Pancreas (tissue), 10 donors: ENCODE data around the gene ABCA7. TPM values are rescaled to one million over a fixed set of nuclear protein-coding genes. Genes with fewer than 3 reads are reported as not detected.

ENCODE experiments used
- ATAC-seq, 4 donors: fragments of 200-7000 bp; cut with Tn5 transposase; one replicate each; pipeline versions ENCODE4 v1.8.0 to v1.9.1; 2020; ENCODE audit warnings: mild to moderate bottlenecking in 4 of 4, moderate library complexity in 4 of 4
- DNase-seq, 6 donors: peaks; one replicate each; pipeline ENCODE4 v3.0.0-alpha.2; 2020
- FAIRE-seq: peaks from 2 replicates; lab custom pipeline; 2012; peaks lifted over from hg19 to GRCh38; lab: Jason Lieb, UNC
- H3K27ac ChIP-seq, 4 donors: fragments of 200-600 bp; sonication (generic); 1 replicate in 3 of 4; 2 replicates in 1 of 4; pipeline versions ENCODE4 v1.5.0 to v1.8.0; 2020
- H3K27me3 ChIP-seq, 4 donors: fragments of 200-600 bp; one replicate each; pipeline ENCODE4 v1.8.0; 2021
- H3K36me3 ChIP-seq, 3 donors: fragments of 200-600 bp; sonication (generic) in 1 of 3; one replicate each; pipeline versions ENCODE4 v1.5.0 to v1.8.0; 2020 to 2021
- H3K4me1 ChIP-seq, 3 donors: fragments of 200-600 bp; one replicate each; pipeline ENCODE4 v1.8.0; 2021
- H3K4me3 ChIP-seq, 4 donors: fragments of 200-600 bp; sonication (generic) in 2 of 4; one replicate each; pipeline versions ENCODE4 v1.5.0 to v1.8.0; 2020 to 2021
- H3K9me3 ChIP-seq, 4 donors: fragments of 200-600 bp; one replicate each; pipeline ENCODE4 v1.8.0; 2021
- WGBS, 2 donors: extraction: QIAGEN DNeasy Blood & Tissue Kit; methylation state at CpG; one replicate each; pipeline ENCODE4 v1.1.7; 2013; 5-methylcytosine and 5-hydroxymethylcytosine counted together
- intact Hi-C, 3 donors: fragments of 100-400 bp; cut with DNase I; formaldehyde crosslinking; loops; one replicate each; pipeline versions ENCODE4 v1.11.1 to v1.14.2; 2022
- polyA plus RNA-seq, 2 donors: library from polyadenylated mRNA; stranded (reverse); fragments of 200-250 nt; gene quantifications; one replicate each; pipeline ENCODE4 v1.2.3, GENCODE V29; 2013
- total RNA-seq, 6 donors: library from RNA; stranded (reverse); fragmentation: NEBNext Ultra II Directional in 4 of 6; extraction: Animal tissue kit (Norgen Biotek cat#: 25700) in 4 of 6; gene quantifications; one replicate each; pipeline versions ENCODE4 v1.2.1 to v1.2.4, GENCODE V29; 2021 to 2023
- TF ChIP-seq, protein P1 (sequence below), 4 donors: fragments of 200-600 bp; sonication (generic) in 3 of 4; IDR thresholded peaks; one replicate each; pipeline versions ENCODE4 v1.5.0 to v1.8.0; 2021; ENCODE audit warnings: antibody characterized with exemption in 4 of 4
- donor health status: healthy with polysubstance abuse.
- donor health status: DM: no; HTN: no; CAD: no; lungs with moderate emphysema.
- donor health status: DM: no; HTN: no; CAD: no.
- donor health status: control.
- donor health status: control.
- donor health status: Bipolar disorder and iron deficiency.
- donor health status: DM: yes; HTN: yes; CAD: no.
- donor health status: DM: no; HTN: no; CAD: no.
- donor health status: DM: no; HTN: no; CAD: no.
- donor health status: DM: yes; HTN: yes; CAD: no.

Gene ABCA7
- total and polyA plus RNA-seq, 8 donors = 6.9 to 131 (median 17.8) TPM

- H3K4me1 ChIP-seq = peaks cover 26 to 40% (median 34%) of the 10 kb centered on the region in 3 donors
- no peak overlapping the region for H3K4me3 ChIP-seq
- H3K27ac ChIP-seq = no peak overlapping the region
These were observed 21.5 kb upstream of the ABCA7 start for GRCh38 chr19:1018393-1018792.

DNA sequence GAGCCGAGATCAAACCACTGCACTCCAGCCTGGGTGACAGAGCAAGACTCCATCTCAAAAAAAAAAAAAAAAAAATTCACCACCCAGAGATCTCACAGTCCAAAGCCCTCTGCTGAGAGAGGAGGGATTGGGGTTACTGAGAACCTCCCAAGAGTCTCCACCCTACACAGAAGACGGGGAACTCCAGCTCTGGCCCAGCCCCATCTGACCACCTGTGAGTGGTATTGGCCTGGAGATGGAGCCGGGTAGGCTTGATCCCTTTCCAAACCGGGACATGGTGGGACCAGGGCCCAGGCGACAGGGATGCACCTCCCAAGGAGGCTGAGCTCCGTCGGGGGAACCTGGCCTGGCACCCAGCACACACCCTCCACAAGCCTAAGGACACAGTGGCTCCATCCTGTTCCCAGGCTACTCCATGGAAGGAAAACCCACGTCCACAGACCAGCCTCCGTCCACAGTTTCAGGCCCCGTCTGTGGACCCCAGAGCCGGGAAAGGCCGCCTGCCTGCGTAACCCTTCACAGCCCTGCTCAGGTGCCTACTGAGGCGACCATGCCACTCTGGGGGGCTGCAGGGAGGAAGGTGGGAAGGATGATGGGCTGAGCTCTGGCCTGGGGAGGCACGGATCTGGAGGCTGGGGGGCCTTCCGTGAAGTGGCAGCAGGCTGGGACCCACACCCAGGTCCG lies 20.8 kb upstream of the ABCA7 start:
- H3K4me1 ChIP-seq = peaks cover 26 to 40% (median 34%) of the 10 kb centered on the region in 3 donors
- H3K9me3 ChIP-seq = no peaks in the 10 kb centered on the region
- 20 to 33% methylated on average over 17 of the region's 17 CpGs for WGBS, 2 donors
- H3K27ac ChIP-seq = no peak overlapping the region
- no peak for FAIRE-seq
- H3K4me3 ChIP-seq = peak overlapping the region in 3 of 4 donors; percentile 76 to 81 (median 81)
- peaks cover 0 to 2% (median 0%) of the 10 kb centered on the region in 3 donors for H3K36me3 ChIP-seq
- no peak for ATAC-seq
- intact Hi-C loops = no loop called here
- TF ChIP-seq, protein P1, sequence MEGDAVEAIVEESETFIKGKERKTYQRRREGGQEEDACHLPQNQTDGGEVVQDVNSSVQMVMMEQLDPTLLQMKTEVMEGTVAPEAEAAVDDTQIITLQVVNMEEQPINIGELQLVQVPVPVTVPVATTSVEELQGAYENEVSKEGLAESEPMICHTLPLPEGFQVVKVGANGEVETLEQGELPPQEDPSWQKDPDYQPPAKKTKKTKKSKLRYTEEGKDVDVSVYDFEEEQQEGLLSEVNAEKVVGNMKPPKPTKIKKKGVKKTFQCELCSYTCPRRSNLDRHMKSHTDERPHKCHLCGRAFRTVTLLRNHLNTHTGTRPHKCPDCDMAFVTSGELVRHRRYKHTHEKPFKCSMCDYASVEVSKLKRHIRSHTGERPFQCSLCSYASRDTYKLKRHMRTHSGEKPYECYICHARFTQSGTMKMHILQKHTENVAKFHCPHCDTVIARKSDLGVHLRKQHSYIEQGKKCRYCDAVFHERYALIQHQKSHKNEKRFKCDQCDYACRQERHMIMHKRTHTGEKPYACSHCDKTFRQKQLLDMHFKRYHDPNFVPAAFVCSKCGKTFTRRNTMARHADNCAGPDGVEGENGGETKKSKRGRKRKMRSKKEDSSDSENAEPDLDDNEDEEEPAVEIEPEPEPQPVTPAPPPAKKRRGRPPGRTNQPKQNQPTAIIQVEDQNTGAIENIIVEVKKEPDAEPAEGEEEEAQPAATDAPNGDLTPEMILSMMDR (IDR thresholded peaks at IDR 0.05) = no peak
- peak in 2 of 6 donors; percentile 42 to 78 for DNase-seq
- no peaks in the 10 kb centered on the region for H3K27me3 ChIP-seq

More at GRCh38 chr19:1018393-1018792, 21.5 kb upstream of the ABCA7 start:
- TF ChIP-seq, protein P1 (IDR thresholded peaks at IDR 0.05) = no peak
- H3K27me3 ChIP-seq = no peaks in the 10 kb centered on the region
- no peaks in the 10 kb centered on the region for H3K9me3 ChIP-seq
- no peak for FAIRE-seq
- WGBS, 2 donors = 51 to 52% methylated on average over 5 of the region's 5 CpGs
- no peak for ATAC-seq
- DNase-seq = no peak
- intact Hi-C loops = no loop called here
- H3K36me3 ChIP-seq = peaks cover 0 to 9% (median 0%) of the 10 kb centered on the region in 3 donors

GRCh38 chr19:1019616-1019961 lies 20.3 kb upstream of the ABCA7 start:
- DNase-seq (peak in 2 of 6 donors; percentile 47 to 81), ATAC-seq (no peak), FAIRE-seq (no peak)
- intact Hi-C loops = no loop called here
- no peaks in the 10 kb centered on the region for H3K9me3 ChIP-seq
- WGBS, 2 donors = 30 to 36% methylated on average over 18 of the region's 18 CpGs
- peak overlapping the region in 2 of 4 donors; percentile 17 to 35 for H3K27ac ChIP-seq
- H3K4me3 ChIP-seq = peak overlapping the region; percentile 64 to 81 (median 78)
- H3K36me3 ChIP-seq = no peaks in the 10 kb centered on the region
- peaks cover 26 to 40% (median 34%) of the 10 kb centered on the region in 3 donors for H3K4me1 ChIP-seq
- no peaks in the 10 kb centered on the region for H3K27me3 ChIP-seq
- TF ChIP-seq, protein P1 (IDR thresholded peaks at IDR 0.05) = no peak

DNA sequence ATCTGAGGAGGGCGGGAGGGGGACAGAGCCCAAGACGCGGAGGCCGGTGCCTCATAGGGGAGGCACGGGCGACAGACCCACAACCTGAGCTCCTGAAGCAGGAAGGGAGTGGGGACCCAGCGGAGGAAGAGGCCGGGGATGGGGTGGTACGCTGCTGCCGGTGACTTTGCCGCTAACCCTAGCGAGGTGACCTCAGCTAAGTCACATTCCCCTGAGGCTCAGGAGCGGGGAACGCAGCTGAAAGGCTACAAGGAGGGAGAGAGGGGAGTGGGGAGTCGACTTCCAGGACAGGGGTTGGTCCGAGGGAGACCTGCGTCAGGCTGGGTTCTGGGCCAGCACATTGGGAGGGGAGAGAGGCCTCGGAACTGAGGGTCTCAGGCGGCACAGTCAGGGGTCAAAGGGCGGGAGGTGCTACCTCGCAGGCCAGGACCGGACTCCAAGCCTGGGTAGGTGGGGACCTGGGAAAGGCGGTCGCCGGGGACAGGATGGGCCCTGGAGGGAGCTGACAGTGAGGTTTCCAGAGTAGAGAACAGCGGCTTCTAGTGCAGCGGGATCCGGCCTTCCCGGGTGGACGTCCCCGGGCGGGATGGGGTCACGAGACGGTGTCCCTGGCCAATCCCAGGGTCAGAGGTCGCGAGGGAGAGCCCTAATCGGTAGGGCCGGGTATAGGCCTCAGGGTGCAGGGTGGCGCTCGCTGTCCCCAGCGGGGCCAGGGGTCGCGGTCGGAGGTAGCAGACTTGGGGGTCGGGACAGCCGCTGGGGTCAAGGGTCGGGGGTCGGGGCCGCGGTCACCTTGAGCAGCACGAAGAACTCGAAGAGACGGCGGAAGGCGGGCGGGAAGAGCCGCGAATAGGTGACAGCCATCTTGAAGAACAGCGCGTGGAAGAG lies 19.7 kb upstream of the ABCA7 start:
- no peaks in the 10 kb centered on the region for H3K36me3 ChIP-seq
- TF ChIP-seq, protein P1 (IDR thresholded peaks at IDR 0.05) = no peak
- 1 to 3% methylated on average over 55 to 60 of the region's 60 CpGs for WGBS, 2 donors
- H3K27me3 ChIP-seq = no peaks in the 10 kb centered on the region
- H3K27ac ChIP-seq = peak overlapping the region; percentile 76 to 93 (median 88)
- peaks cover 26 to 40% (median 34%) of the 10 kb centered on the region in 3 donors for H3K4me1 ChIP-seq
- intact Hi-C loops = no loop called here
- H3K9me3 ChIP-seq = no peaks in the 10 kb centered on the region
- FAIRE-seq = no peak
- peak in 4 of 6 donors; percentile 59 to 88 (median 68) for DNase-seq
- no peak for ATAC-seq
- peak overlapping the region; percentile 64 to 81 (median 78) for H3K4me3 ChIP-seq
